Measurements from ENCODE around the gene IL1R2. TPM values are rescaled to one million over a fixed set of nuclear protein-coding genes. Genes with fewer than 3 reads are reported as not detected.

IL1R2 gene
- total and polyA plus RNA-seq, 9 of the 15 experiments (the other 6 are each of a cell fraction or from before 2014, with no cell fraction given), result 0.13 TPM; not detected in 8

GRCh38 chr2:102070058-102070642 lies 78.4 kb downstream of the IL1R2 start (continued):
- TF ChIP-seq THAP7 (CRISPR knock-in tag; IDR thresholded peaks at IDR 0.05) (no peak), NR2C1 (IDR thresholded peaks at IDR 0.05) (no peak), NR2C1 (tag; IDR thresholded peaks at IDR 0.05) (0 out of 2 replicates have a peak, but pooled peaks have one; percentile 25), HCFC1 (IDR thresholded peaks at IDR 0.05; ENCODE audit: low read depth, low read length) (no peak), TCF7L2 (IDR thresholded peaks at IDR 0.05; ENCODE audit: low read depth, low read length) (no peak), CTCF (IDR thresholded peaks at IDR 0.05 in 2 of 3, conservative IDR thresholded peaks at IDR 0.05 in 1 of 3; ENCODE audit: insufficient read depth in 2 of 3, low read depth in 1 of 3, low read length in 3 of 3) (peak in 2 of 3 experiments; percentile 18 to 61; a peak in 2 of 6 replicates), NR4A1 (CRISPR knock-in tag; IDR thresholded peaks at IDR 0.05) (no peak), NR4A1 (tag; IDR thresholded peaks at IDR 0.05) (no peak), ELF4 (CRISPR knock-in tag; IDR thresholded peaks at IDR 0.05) (peak; percentile 80), CHD4 (IDR thresholded peaks at IDR 0.05; ENCODE audit: insufficient read depth, insufficient replicate concordance, low read depth, low read length, poor library complexity, severe bottlenecking) (no peak), ZNF589 (CRISPR knock-in tag; IDR thresholded peaks at IDR 0.05; ENCODE audit: low read depth) (peak; percentile 85), BACH1 (tag; IDR thresholded peaks at IDR 0.05) (peak; percentile 33; the same call in 1 of the 2 replicates), THRAP3 (IDR thresholded peaks at IDR 0.05; ENCODE audit: borderline replicate concordance) (no peak), ZNF146 (CRISPR knock-in tag; IDR thresholded peaks at IDR 0.05; ENCODE audit: unreplicated experiment) (no peak), RB1 (IDR thresholded peaks at IDR 0.05; ENCODE audit: low read depth) (no peak), NFRKB (IDR thresholded peaks at IDR 0.05; ENCODE audit: low read depth) (0 out of 2 replicates have a peak, but pooled peaks have one; percentile 0), ADNP (tag; IDR thresholded peaks at IDR 0.05) (no peak), ZNF3 (CRISPR knock-in tag; IDR thresholded peaks at IDR 0.05) (no peak), ZNF431 (CRISPR knock-in tag; IDR thresholded peaks at IDR 0.05) (no peak), ZNF395 (CRISPR knock-in tag; IDR thresholded peaks at IDR 0.05) (0 out of 2 replicates have a peak, but pooled peaks have one; percentile 38)
- TF ChIP-seq, protein P1, sequence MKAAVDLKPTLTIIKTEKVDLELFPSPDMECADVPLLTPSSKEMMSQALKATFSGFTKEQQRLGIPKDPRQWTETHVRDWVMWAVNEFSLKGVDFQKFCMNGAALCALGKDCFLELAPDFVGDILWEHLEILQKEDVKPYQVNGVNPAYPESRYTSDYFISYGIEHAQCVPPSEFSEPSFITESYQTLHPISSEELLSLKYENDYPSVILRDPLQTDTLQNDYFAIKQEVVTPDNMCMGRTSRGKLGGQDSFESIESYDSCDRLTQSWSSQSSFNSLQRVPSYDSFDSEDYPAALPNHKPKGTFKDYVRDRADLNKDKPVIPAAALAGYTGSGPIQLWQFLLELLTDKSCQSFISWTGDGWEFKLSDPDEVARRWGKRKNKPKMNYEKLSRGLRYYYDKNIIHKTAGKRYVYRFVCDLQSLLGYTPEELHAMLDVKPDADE (conservative IDR thresholded peaks at IDR 0.05; ENCODE audit: control insufficient read depth, low read depth, low read length), result no peak

Measured in K562 (cell line).